OCI-LY1 (cell line): ENCODE results near the gene ITPK1.

Source experiments
- H2AFZ ChIP-seq: fragments of 200-600 bp; sonication (generic), shearing (Covaris generic); 2 replicates; pipeline ENCODE4 v1.6.0; 2014; ENCODE audit warnings: antibody characterized with exemption, mild to moderate bottlenecking, low read length
- H3F3A ChIP-seq: fragments of 200-600 bp; sonication (generic), shearing (Covaris generic); 2 replicates; pipeline ENCODE4 v1.6.0; 2014; ENCODE audit warnings: mild to moderate bottlenecking, antibody characterized with exemption, low read length, moderate library complexity; ENCODE audit not compliant: insufficient read depth
- H3K27ac ChIP-seq: fragments of 200-600 bp; sonication (generic); 2 replicates; pipeline ENCODE4 v1.5.1; 2014; ENCODE audit warnings: low read length, mixed run types, mild to moderate bottlenecking, low read depth; ENCODE audit not compliant: poor library complexity, severe bottlenecking
- H3K27me3 ChIP-seq: fragments of 200-600 bp; sonication (generic); 2 replicates; pipeline ENCODE4 v1.6.0; 2014; ENCODE audit warnings: antibody characterized with exemption, mild to moderate bottlenecking, low read length, moderate library complexity; ENCODE audit not compliant: insufficient read depth
- H3K36me3 ChIP-seq: fragments of 200-600 bp; sonication (generic); 2 replicates; pipeline ENCODE4 v1.6.1; 2014; ENCODE audit warnings: mild to moderate bottlenecking, antibody characterized with exemption, low read length, moderate library complexity, mixed read lengths; ENCODE audit not compliant: insufficient read depth
- H3K4me1 ChIP-seq: fragments of 200-600 bp; sonication (generic); 2 replicates; pipeline ENCODE4 v1.5.1; 2014; ENCODE audit warnings: mild to moderate bottlenecking, low read length, moderate library complexity; ENCODE audit not compliant: insufficient read depth, severe bottlenecking
- H3K4me2 ChIP-seq: fragments of 200-600 bp; sonication (generic), shearing (Covaris generic); 2 replicates; pipeline ENCODE4 v1.6.1; 2014; ENCODE audit warnings: low read length
- H3K4me3 ChIP-seq: fragments of 200-600 bp; sonication (generic); 2 replicates; pipeline ENCODE4 v1.5.1; 2014; ENCODE audit warnings: low read length, low read depth, mild to moderate bottlenecking, mixed read lengths; ENCODE audit not compliant: poor library complexity, severe bottlenecking
- H3K79me2 ChIP-seq: fragments of 200-600 bp; shearing (Covaris generic); 2 replicates; pipeline ENCODE4 v1.6.1; 2016; ENCODE audit warnings: mixed run types, low read length, mixed read lengths; ENCODE audit not compliant: insufficient read depth
- H3K9ac ChIP-seq: fragments of 200-600 bp; sonication (generic), shearing (Covaris generic); 2 replicates; pipeline ENCODE4 v1.6.1; 2014; ENCODE audit warnings: mild to moderate bottlenecking, low read length, mixed read lengths
- H3K9me2 ChIP-seq: fragments of 200-600 bp; sonication (generic), shearing (Covaris generic); 2 replicates; pipeline ENCODE4 v1.6.1; 2014; ENCODE audit warnings: low read depth, mild to moderate bottlenecking, low read length, mixed read lengths
- H3K9me3 ChIP-seq: fragments of 200-600 bp; shearing (Covaris generic); 2 replicates; pipeline ENCODE4 v1.6.1; 2014; ENCODE audit warnings: low read length, mixed read lengths
- H4K20me1 ChIP-seq: fragments of 200-600 bp; sonication (generic), shearing (Covaris generic); 2 replicates; pipeline ENCODE4 v1.6.0; 2016; ENCODE audit warnings: mild to moderate bottlenecking, low read length; ENCODE audit not compliant: insufficient read depth
- EZH2 ChIP-seq: fragments of 200-600 bp; sonication (generic), shearing (Covaris generic); IDR thresholded peaks from 2 replicates; pipeline ENCODE4 v1.8.0; 2017; ENCODE audit warnings: borderline replicate concordance, mixed run types, mild to moderate bottlenecking, antibody characterized with exemption, low read length, moderate library complexity, mixed read lengths
- TF ChIP-seq, protein P1 (sequence below): fragments of 200-600 bp; sonication (generic), shearing (Covaris generic); IDR thresholded peaks from 2 replicates; pipeline ENCODE4 v1.5.1; 2017; ENCODE audit warnings: mild to moderate bottlenecking, antibody characterized with exemption, low read length, moderate library complexity, mixed read lengths

ITPK1 gene

DNA sequence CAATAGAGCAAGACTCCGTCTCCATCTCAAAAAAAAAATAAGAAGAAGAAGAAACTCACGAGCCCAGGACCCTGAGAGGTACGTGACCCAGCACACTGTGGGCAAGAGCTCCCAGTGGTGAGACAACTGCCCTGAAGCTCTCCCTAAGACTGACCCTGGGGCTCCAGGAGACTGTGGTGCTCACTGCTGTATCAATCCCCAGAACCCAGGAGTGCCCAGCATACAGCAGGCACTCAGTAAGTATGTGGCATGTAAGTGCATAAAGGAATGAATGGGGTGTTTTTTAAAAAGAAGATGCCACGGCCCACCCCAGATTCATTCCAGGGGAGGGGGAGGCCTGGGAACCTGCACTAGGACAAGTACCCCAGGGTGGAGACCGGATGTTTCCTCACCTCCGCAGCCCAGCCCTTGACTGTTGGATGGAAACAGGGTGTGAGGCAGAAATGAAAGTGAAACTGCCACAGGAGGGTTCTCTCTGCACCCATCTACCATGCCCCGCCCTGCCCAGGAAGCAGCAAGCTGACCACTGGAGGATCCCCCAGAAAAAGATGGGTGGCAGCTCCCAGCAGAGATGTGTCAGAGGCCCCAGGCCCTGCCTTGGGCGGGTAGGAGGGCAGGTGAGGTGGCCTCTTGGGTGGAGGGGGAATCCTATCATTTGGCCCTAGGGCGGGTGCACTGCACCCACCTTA lies 12.2 kb downstream of the ITPK1 start:
- Histone ChIP-seq H3K27me3 (no peaks in the 10 kb centered on the region), H3K36me3 (no peaks in the 10 kb centered on the region), H3K27ac (no peak overlapping the region), H3K9me3 (no peaks in the 10 kb centered on the region), H4K20me1 (no peaks in the 10 kb centered on the region), H3K4me2 (peak overlapping the region; percentile 57), H3K9me2 (no peaks in the 10 kb centered on the region), H3K4me3 (peak overlapping the region; percentile 7), H3F3A (no peaks in the 10 kb centered on the region), H3K79me2 (no peaks in the 10 kb centered on the region), H2AFZ (no peak overlapping the region), H3K4me1 (peaks cover 8% of the 10 kb centered on the region), H3K9ac (no peak overlapping the region)
- TF ChIP-seq, protein P1, sequence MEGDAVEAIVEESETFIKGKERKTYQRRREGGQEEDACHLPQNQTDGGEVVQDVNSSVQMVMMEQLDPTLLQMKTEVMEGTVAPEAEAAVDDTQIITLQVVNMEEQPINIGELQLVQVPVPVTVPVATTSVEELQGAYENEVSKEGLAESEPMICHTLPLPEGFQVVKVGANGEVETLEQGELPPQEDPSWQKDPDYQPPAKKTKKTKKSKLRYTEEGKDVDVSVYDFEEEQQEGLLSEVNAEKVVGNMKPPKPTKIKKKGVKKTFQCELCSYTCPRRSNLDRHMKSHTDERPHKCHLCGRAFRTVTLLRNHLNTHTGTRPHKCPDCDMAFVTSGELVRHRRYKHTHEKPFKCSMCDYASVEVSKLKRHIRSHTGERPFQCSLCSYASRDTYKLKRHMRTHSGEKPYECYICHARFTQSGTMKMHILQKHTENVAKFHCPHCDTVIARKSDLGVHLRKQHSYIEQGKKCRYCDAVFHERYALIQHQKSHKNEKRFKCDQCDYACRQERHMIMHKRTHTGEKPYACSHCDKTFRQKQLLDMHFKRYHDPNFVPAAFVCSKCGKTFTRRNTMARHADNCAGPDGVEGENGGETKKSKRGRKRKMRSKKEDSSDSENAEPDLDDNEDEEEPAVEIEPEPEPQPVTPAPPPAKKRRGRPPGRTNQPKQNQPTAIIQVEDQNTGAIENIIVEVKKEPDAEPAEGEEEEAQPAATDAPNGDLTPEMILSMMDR = no peak
- no peak for TF ChIP-seq EZH2

DNA sequence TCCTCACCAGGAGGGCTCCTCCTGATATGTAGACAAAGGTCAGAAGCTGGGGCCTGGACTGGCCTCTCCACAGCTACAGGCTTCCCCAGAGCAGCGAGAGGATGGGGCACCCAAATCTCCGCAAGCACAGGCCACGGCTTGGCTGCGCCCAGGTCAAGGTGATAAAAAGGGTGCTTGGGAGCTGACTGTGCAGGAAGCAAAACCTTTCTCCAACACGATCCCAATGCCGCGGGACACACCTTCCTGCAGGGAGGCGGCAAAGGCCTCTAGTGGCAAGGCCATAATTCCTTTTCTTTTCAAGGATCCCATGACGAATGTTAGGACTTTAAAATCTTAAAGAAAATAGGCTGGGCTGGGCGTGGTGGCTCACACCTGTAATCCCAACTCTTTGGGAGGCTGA lies 13.6 kb downstream of the ITPK1 start:
- Histone ChIP-seq H3F3A (no peaks in the 10 kb centered on the region), H3K4me1 (peaks cover 8% of the 10 kb centered on the region), H4K20me1 (no peaks in the 10 kb centered on the region), H2AFZ (no peak overlapping the region), H3K36me3 (no peaks in the 10 kb centered on the region), H3K4me3 (no peak overlapping the region), H3K9me2 (no peaks in the 10 kb centered on the region), H3K9me3 (no peaks in the 10 kb centered on the region), H3K27ac (no peak overlapping the region), H3K79me2 (no peaks in the 10 kb centered on the region), H3K9ac (no peak overlapping the region), H3K27me3 (no peaks in the 10 kb centered on the region), H3K4me2 (no peak overlapping the region)
- TF ChIP-seq EZH2 = no peak
- TF ChIP-seq, protein P1 = no peak

DNA sequence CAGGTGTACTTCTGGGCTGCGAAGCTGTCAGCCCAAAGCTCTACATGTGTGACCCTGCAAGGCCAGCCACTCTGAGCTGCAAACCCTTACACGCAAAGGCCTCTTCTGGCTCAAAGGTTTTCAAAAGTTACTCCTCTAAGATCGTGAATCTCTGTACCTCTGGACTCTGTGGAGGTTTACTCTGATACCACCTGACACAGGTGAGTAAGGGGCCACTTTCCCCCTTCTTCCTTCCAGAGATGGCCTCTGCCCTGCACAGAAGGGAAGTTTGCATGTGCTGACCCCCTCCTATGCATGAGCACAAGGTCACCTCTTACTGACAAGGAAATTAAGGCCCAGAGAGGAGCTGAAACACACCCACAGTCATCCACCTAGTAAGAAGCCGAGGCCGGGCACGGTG lies 14.5 kb downstream of the ITPK1 start:
- Histone ChIP-seq H3F3A (no peaks in the 10 kb centered on the region), H3K4me1 (peaks cover 8% of the 10 kb centered on the region), H3K4me3 (no peak overlapping the region), H3K36me3 (no peaks in the 10 kb centered on the region), H3K27ac (no peak overlapping the region), H3K4me2 (no peak overlapping the region), H4K20me1 (no peaks in the 10 kb centered on the region), H2AFZ (no peak overlapping the region), H3K9me2 (no peaks in the 10 kb centered on the region), H3K9me3 (no peaks in the 10 kb centered on the region), H3K27me3 (no peaks in the 10 kb centered on the region), H3K9ac (no peak overlapping the region), H3K79me2 (no peaks in the 10 kb centered on the region)
- TF ChIP-seq, protein P1 = no peak
- no peak for TF ChIP-seq EZH2
